HG02571 (cell line): ENCODE data around the gene EPO.
A peak's percentile ranks its signal among the peaks of the same experiment; 100 is the strongest.

Experiments used
- ATAC-seq: cut with Tn5 transposase; IDR thresholded peaks from one replicate; pipeline ENCODE4 v1.9.1; 2021; ENCODE audit warnings: mild to moderate bottlenecking, moderate library complexity; ENCODE audit not compliant: unreplicated experiment

The EPO gene

DNA sequence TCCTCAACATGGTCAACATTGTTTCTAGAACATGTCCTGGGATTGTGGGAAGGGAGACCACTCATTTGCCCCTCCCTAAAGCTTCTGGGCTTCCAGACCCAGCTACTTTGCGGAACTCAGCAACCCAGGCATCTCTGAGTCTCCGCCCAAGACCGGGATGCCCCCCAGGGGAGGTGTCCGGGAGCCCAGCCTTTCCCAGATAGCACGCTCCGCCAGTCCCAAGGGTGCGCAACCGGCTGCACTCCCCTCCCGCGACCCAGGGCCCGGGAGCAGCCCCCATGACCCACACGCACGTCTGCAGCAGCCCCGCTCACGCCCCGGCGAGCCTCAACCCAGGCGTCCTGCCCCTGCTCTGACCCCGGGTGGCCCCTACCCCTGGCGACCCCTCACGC, at the start of gene EPO:
Gene EPO (plus strand): TSS at position 190 of the 392 bp plus-strand sequence. CDS start 513 bp downstream, outside the sequence.
- ATAC-seq, result no peak

GRCh38 chr7:100671353-100672327, 48.6 kb upstream of the EPO start:
- no peak for ATAC-seq

DNA sequence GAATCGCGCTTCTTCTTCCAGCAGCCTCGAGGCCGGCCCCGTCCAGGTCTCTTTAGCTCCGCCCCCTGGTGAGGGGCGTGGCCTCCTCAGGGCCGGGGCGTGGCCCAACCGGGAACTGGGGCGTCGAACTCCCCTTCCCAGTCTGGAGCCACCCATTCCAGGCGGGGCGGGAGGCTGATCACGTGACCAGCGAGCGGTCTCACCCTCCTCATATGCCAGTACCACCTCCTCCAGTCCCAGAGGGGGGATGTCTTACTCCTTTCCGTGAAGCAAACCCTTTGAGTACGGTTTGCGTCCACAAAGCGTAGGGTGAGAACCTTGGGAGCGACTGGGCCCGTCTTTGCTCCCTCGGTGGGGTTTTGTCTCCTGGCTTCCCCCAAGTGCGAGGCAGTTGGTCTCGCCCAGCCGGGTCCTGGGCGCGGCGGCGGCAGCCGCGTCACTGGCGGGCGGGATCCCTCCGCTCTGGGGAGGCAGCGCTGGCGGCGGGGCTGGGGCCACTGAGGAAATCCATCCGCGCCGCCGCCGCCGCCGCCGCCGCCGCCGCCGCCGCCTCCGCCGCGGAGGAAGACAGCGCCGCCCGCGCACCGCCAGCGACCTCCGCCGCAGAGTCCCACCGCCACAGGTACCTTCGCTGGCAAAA, 46.8 kb upstream of the EPO start, which contains the start of gene GNB2:
Gene GNB2 (plus strand): TSS at position 439 of the 640 bp plus-strand sequence. CDS start 2,526 bp downstream, outside the sequence.
- peak; percentile 52 for ATAC-seq

DNA sequence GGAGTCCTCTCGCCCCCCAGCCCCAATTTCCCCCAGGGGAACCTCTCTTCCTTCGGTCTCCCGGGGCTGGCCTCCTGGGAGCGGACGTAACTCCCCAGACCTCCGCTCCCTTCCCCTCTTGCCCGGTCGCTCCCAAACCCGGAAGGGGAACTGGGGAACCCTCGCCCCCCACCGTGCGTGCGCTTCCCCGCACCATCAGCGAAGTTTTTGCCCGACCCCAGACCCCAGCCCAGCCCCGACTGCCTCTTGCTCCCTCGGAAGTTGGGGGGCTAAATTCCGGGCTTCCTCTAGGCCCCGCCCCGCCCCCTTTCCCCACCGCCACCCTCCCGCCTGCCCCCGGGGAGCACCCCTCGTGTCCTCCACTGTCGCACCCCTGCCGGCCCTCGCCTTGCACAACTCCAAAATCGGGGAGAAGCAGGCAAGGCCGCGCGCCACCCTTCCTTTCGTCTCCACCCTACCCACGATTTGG, 46.3 kb upstream of the EPO start:
- no peak for ATAC-seq

DNA sequence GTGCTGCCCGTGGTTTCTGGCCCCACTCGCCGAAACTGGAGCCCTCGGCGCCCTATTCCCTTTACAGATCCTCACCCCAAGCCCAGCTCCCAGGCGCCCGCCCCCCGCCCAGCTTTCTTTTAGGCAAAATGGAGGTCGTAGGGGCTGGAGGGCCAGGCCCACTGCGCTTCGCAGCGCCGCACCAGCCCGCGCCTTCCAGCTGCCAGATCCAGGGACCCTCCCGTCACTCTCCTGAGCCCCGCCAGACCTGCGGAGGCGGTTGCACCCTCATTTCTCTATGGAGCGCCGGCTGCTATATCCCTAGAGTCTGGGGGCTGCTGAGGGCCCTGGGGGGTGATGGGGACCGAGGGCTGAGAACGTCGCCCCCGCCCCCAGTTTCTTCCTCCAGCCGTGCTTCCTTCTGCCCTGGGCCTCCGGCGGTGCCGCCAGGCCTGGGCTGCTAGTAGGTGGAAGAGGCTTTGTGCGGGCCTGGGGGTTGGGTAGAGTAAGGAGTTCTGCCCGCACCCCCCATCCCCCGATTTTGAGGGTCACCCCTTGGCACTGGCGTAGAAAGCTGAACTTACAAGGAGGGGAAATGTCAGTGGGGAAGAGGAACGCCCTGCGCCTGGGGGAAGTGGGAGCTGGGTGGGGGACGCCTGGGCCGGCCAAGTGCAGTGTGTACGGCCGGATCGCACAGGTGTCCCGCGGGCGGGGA, 45.7 kb upstream of the EPO start:
- no peak for ATAC-seq

DNA sequence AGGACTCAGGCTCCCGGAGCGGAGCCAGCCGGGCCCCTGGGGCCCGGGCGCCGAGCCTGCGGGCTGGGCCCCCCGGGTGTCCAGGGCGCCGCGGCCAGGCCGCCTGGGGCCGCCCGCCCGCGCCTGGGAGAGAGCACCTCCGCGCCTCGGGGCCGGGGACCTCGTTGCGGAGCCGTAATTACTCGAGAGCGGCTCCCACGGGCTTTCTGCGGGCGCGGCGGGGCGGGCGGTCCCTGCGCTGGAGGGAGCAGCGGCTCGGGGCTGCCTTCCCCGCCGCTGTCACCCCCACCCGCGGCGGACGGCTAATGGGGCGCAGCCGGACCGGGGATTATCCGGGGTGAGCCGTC, 45.2 kb upstream of the EPO start:
- no peak for ATAC-seq

DNA sequence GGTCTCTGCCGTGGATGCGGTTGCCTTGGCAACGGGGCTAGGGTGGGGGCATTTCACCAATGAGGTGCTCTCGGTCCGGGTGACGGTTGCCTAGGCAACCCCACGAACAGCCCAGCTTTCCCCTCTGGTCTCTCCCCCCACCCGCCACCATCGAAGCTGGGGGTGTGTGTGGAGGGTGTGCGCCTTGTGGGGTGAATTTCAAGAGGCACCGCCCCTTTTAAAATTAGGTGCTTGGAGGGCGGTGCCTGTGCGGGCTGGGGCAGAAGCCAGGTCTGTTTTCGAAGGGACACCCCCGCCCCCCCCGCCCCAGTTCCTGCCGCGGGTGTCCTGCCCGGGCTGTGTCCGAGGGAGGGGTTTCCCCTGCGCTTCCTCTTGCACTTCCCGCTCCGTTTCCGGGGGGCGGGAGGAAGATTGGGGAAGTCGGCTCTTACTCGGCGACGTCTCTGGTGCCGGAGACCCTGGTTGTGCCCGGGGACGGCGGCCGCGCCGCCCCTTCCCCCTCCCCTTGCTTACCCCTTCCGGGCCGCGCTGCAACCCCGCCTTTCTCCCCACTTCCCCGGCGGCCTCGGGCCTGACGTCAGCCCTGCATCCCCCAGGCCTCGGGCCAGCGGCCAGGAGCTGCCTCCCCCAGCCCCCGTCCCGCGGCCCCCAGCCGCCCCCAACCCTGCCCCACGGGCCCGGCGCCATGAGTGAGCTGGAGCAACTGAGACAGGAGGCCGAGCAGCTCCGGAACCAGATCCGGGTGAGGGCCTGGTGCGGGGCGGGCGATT, 44.5 kb upstream of the EPO start:
- ATAC-seq, result peak; percentile 34

DNA sequence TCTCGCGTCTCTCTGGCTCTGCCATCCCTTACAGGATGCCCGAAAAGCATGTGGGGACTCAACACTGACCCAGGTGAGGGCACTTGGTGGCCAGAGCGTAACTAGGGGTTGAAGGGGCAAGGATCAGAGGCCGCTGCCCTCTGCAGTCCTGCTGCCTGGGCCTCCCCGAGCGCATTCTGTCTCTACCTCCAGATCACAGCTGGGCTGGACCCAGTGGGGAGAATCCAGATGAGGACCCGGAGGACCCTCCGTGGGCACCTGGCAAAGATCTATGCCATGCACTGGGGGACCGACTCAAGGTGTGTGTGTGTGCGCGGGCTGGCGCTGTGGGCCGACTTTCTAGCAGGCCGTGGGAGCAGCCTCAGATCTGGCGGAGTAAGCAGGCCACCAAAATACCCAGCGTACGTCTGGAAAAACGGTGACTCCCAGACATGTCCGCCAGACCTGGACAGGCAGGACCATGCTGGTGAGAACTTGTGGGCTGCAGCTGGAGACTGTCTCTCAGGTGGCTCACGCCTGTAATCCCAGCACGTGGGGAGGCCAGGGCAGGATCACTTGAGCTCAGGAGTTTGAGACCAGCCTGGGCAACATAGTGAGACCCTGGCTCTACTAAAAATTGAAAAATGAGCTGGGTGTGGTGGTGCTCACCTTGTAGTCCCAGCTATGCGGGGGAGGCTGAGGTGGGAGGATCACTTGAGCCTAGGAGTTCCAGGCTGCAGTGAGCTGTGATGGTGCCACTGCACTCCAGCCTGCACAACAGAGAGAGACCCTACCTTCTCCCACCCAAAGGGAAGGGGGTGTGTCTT, 43.6 kb upstream of the EPO start:
- no peak for ATAC-seq

DNA sequence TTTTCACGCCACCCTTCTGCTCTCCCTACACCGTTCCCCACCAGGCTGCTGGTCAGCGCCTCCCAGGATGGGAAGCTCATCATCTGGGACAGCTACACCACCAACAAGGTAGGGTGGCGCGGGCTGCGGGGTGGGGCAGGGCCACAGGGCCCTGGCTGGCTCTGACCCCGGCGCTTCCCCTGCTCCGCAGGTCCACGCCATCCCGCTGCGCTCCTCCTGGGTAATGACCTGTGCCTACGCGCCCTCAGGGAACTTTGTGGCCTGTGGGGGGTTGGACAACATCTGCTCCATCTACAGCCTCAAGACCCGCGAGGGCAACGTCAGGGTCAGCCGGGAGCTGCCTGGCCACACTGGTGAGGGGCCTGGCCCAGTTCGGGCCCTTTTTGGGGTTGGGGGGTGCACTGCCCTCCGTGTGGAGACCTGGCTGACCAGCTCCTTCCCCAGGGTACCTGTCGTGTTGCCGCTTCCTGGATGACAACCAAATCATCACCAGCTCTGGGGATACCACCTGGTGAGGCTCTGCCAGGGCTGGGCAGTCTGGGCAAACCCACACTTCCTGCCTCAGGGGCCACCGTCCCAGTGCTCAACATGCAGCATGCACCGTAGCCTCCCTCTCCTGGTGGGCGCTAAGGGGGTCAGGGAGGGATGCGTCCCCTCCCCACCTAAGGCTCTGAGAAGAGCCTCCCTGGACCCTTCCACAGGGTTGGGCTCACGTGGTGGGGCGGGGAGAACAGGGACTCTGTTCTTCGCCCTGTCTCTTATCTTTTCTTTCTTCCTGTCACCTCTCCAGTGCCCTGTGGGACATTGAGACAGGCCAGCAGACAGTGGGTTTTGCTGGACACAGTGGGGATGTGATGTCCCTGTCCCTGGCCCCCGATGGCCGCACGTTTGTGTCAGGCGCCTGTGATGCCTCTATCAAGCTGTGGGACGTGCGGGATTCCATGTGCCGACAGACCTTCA, 42.7 kb upstream of the EPO start:
- ATAC-seq, result no peak

DNA sequence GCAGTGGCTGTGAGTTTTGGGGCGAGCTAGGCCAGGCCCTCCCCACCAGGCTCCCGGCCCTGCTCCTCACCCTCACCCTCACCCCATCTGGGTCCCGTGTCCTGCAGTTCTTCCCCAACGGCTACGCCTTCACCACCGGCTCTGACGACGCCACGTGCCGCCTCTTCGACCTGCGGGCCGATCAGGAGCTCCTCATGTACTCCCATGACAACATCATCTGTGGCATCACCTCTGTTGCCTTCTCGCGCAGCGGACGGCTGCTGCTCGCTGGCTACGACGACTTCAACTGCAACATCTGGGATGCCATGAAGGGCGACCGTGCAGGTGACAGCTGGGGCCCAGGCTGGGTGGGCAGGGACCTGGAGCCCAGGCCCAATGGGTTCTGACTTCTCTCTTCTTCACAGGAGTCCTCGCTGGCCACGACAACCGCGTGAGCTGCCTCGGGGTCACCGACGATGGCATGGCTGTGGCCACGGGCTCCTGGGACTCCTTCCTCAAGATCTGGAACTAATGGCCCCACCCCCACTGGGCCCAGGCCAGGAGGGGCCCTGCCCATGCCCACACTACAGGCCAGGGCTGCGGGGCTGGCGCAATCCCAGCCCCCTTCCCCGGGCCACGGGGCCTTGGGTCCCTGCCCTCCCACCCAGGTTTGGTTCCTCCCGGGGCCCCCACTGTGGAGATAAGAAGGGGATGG, 41.8 kb upstream of the EPO start:
- ATAC-seq, result no peak

- no peak for ATAC-seq
Measured at GRCh38 chr7:100679129-100679926, 40.9 kb upstream of the EPO start.

- no peak for ATAC-seq
Measured at GRCh38 chr7:100679927-100680575, 40.2 kb upstream of the EPO start.

- ATAC-seq, result no peak
Measured at GRCh38 chr7:100680576-100681271, 39.5 kb upstream of the EPO start.

DNA sequence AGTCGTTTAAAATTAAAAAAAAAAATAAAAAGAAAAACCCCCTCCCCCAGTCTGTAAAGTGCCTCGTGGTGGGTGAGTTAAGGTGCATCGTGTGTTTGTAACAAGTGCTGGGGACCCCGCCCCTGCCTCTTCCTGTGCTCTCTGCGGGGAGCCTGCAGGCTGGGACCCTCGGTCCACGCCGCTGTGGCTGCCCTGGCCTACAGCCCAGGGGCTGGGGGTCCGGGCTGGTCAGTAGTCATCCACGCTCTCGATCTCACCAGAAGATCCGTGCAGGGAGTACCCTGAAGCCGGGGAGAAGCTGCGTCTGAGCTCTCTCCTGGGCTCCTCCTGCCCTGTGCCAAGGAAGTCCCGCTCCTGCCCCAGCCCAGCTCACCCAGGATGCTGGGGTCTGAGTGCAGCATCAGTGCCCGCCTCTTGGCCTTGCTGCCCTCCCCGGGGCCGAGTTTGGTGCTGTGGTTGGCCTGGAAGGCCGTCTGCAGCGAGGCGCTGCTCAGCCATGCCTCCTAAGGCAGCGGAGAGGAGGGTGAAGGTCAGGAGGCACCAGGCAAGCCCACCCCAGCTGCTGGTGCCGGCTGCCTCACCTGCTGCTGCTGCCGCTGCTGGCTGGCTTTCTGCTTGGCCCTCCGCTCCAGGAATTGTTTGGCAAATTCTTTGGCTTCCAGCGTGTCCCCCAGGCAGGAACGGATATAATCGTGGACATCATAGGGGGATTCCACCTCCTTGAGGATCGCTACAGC, 38.6 kb upstream of the EPO start:
- ATAC-seq, result no peak

- ATAC-seq, result no peak
Measured at GRCh38 chr7:100682228-100682741, 38.0 kb upstream of the EPO start.
